SK-N-SH treated with all-trans-retinoic acid at 6 μM for 48 hours (cell line): ENCODE results near the gene TRIM17.

Experiments used
- ATAC-seq: fragments of 200-7000 bp; cut with Tn5 transposase; 3 replicates; pipeline ENCODE4 v1.9.1; 2020; ENCODE audit warnings: mild to moderate bottlenecking, moderate library complexity
- ARNTL ChIP-seq: fragments of 450-650 bp; formaldehyde crosslinking; IDR thresholded peaks from 2 replicates; pipeline ENCODE4 v1.5.0; 2020; ENCODE audit warnings: low read depth, mild to moderate bottlenecking, moderate library complexity, borderline replicate concordance
- BACH2 ChIP-seq: fragments of 250-450 bp; sonication (Bioruptor Pico); IDR thresholded peaks from 2 replicates; pipeline ENCODE4 v1.9.0; 2021; ENCODE audit warnings: mild to moderate bottlenecking, borderline replicate concordance
- CSDC2 ChIP-seq: fragments of 250-450 bp; sonication (Bioruptor Pico); IDR thresholded peaks from 2 replicates; pipeline ENCODE4 v1.5.0; 2020; ENCODE audit warnings: mild to moderate bottlenecking, moderate library complexity
- ESRRG ChIP-seq: fragments of 250-450 bp; sonication (Bioruptor Pico); IDR thresholded peaks from 2 replicates; pipeline ENCODE4 v1.6.1; 2021; ENCODE audit warnings: mild to moderate bottlenecking
- GLIS3 ChIP-seq: fragments of 250-450 bp; sonication (Bioruptor Pico); IDR thresholded peaks from 2 replicates; pipeline ENCODE4 v1.5.0; 2020; ENCODE audit warnings: mild to moderate bottlenecking, moderate library complexity
- ISL1 ChIP-seq: fragments of 250-450 bp; sonication (Bioruptor Pico); IDR thresholded peaks from 2 replicates; pipeline ENCODE4 v2.1.2; 2022; ENCODE audit warnings: mild to moderate bottlenecking, moderate library complexity
- PPARA ChIP-seq: fragments of 250-450 bp; sonication (Bioruptor Pico); IDR thresholded peaks from 2 replicates; pipeline ENCODE4 v1.5.0; 2020; ENCODE audit warnings: mild to moderate bottlenecking, borderline replicate concordance
- RARB ChIP-seq: fragments of 250-450 bp; sonication (Bioruptor Pico); IDR thresholded peaks from 2 replicates; pipeline ENCODE4 v1.8.0; 2021; ENCODE audit warnings: mild to moderate bottlenecking, moderate library complexity
- SNAI2 ChIP-seq: fragments of 250-450 bp; sonication (Bioruptor Pico); IDR thresholded peaks from 2 replicates; pipeline ENCODE4 v1.5.0; 2020; ENCODE audit warnings: mild to moderate bottlenecking, moderate library complexity
- TCF4 ChIP-seq: fragments of 250-450 bp; sonication (Bioruptor Pico); IDR thresholded peaks from 2 replicates; pipeline ENCODE4 v1.8.0; 2021; ENCODE audit warnings: mild to moderate bottlenecking, moderate library complexity, borderline replicate concordance
- TOX ChIP-seq: fragments of 250-450 bp; sonication (Bioruptor Pico); IDR thresholded peaks from 2 replicates; pipeline ENCODE4 v1.8.0; 2021; ENCODE audit warnings: mild to moderate bottlenecking, moderate library complexity, borderline replicate concordance
- ZC3H10 ChIP-seq: fragments of 250-450 bp; sonication (Bioruptor Pico); IDR thresholded peaks from 2 replicates; pipeline ENCODE4 v1.5.1; 2021; ENCODE audit warnings: mild to moderate bottlenecking, moderate library complexity
- ZFP3 ChIP-seq: fragments of 250-450 bp; sonication (Bioruptor Pico); IDR thresholded peaks from 2 replicates; pipeline ENCODE4 v1.5.0; 2020; ENCODE audit warnings: mild to moderate bottlenecking, moderate library complexity
- ZFP30 ChIP-seq: fragments of 450-650 bp; formaldehyde crosslinking; IDR thresholded peaks from 2 replicates; pipeline ENCODE4 v1.5.0; 2022; ENCODE audit warnings: mild to moderate bottlenecking, moderate library complexity
- ZNF565 ChIP-seq: fragments of 450-650 bp; formaldehyde crosslinking; conservative IDR thresholded peaks from 2 replicates; pipeline ENCODE4 v1.5.0; 2020; ENCODE audit warnings: low read depth, mild to moderate bottlenecking, moderate library complexity
- ZNF70 ChIP-seq: fragments of 450-650 bp; formaldehyde crosslinking; IDR thresholded peaks from 2 replicates; pipeline ENCODE4 v1.5.0; 2020; ENCODE audit warnings: mild to moderate bottlenecking, moderate library complexity
- ZNF8 ChIP-seq: fragments of 450-650 bp; formaldehyde crosslinking; IDR thresholded peaks from 2 replicates; pipeline ENCODE4 v1.5.0; 2020; ENCODE audit warnings: mild to moderate bottlenecking, moderate library complexity
- TF ChIP-seq, protein P1 (sequence below): fragments of 250-450 bp; sonication (Bioruptor Pico); IDR thresholded peaks from 2 replicates; pipeline ENCODE4 v1.5.1; 2020; ENCODE audit warnings: low read depth, mild to moderate bottlenecking, moderate library complexity
- TF ChIP-seq, protein P2 (sequence below): fragments of 250-450 bp; sonication (Bioruptor Pico); IDR thresholded peaks from 2 replicates; pipeline ENCODE4 v1.5.1; 2021; ENCODE audit warnings: mild to moderate bottlenecking, moderate library complexity
- TF ChIP-seq, protein P3 (sequence below): fragments of 250-450 bp; sonication (Bioruptor Pico); IDR thresholded peaks from 2 replicates; pipeline ENCODE4 v1.8.0; 2020; ENCODE audit warnings: mild to moderate bottlenecking, moderate library complexity, borderline replicate concordance
- TF ChIP-seq, protein P4 (sequence below): fragments of 250-450 bp; sonication (Bioruptor Pico); IDR thresholded peaks from 2 replicates; pipeline ENCODE4 v1.8.0; 2021; ENCODE audit warnings: low read depth, mild to moderate bottlenecking, moderate library complexity, borderline replicate concordance

The TRIM17 gene

DNA sequence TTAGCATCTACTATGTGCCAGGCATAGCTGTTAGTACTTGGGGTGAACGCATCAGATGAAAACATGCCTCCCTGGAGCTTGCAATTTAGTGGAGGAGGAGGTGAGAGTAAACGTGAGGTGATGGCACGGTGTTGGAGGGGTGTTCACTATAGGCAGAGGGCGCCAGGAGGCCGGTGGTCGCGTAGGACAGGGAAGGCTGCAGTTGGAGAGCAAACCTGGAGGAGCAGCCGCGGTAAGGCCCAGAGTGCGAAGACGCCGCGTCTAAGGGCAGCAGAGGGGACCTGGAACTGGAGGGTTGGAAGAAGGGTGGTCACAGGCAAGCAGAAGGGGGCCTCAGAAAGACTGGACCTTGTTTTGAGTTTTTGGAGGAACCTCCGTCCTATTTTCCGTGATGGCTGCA is 30.2 kb upstream of the TRIM17 start:
- no peak for TF ChIP-seq ZNF8
- TF ChIP-seq ZC3H10 (CRISPR knock-in tag), result no peak
- no peak for TF ChIP-seq GLIS3 (CRISPR knock-in tag)
- no peak for TF ChIP-seq TCF4
- no peak for TF ChIP-seq CSDC2 (CRISPR knock-in tag)
- TF ChIP-seq ZNF565 (CRISPR knock-in tag), result no peak
- no peak for TF ChIP-seq ESRRG (CRISPR knock-in tag)
- no peak for TF ChIP-seq RARB (CRISPR knock-in tag)
- TF ChIP-seq BACH2 (CRISPR knock-in tag), result no peak
- TF ChIP-seq ARNTL (CRISPR knock-in tag), result no peak
- TF ChIP-seq, protein P1, sequence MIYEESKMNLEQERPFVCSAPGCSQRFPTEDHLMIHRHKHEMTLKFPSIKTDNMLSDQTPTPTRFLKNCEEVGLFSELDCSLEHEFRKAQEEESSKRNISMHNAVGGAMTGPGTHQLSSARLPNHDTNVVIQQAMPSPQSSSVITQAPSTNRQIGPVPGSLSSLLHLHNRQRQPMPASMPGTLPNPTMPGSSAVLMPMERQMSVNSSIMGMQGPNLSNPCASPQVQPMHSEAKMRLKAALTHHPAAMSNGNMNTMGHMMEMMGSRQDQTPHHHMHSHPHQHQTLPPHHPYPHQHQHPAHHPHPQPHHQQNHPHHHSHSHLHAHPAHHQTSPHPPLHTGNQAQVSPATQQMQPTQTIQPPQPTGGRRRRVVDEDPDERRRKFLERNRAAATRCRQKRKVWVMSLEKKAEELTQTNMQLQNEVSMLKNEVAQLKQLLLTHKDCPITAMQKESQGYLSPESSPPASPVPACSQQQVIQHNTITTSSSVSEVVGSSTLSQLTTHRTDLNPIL (CRISPR knock-in tag), result no peak
- TF ChIP-seq ZNF70 (CRISPR knock-in tag), result no peak
- no peak for ATAC-seq

DNA sequence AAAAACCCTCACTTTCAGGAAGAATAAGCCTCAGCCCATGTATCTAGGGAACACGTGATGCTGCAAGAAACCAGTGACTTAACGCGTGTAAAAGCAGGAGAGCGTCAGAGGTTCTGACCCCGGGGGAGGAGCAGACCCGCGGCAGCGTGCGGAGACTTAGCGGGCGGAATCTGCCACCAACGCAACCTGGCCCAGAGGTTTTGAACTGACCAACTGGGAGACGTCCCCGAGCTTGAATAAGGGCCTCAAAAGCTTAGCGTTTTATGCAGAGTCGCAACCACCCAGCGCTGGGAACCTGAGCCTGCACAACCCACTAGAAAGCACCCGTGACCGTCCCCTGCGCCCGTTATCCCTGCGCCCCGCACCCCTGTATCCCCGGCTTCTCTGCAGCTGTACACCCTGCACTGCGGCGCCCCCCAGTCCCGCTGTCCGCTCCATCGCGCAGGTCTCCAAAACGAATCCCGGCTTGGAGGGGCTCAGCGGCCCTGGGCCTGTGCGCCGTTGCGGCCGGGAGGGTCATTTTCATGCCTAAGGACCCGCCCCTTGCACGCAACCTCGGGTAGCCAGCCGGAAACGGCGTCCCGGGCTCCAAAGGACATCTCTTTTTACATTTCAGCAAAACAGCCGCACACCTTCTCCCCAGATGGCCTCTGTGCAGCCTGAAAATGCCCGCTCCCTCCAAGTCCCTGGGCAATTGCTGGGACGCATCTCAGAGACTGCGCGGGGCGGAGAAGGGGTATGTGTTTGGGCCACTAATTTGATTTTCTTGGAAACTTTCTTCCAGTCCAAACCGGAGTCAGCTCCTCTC is 29.4 kb upstream of the TRIM17 start:
- TF ChIP-seq BACH2 (CRISPR knock-in tag) (no peak), ZNF565 (CRISPR knock-in tag) (no peak), ISL1 (CRISPR knock-in tag) (no peak), SNAI2 (CRISPR knock-in tag) (no peak), ZC3H10 (CRISPR knock-in tag) (no peak), ZNF70 (CRISPR knock-in tag) (no peak), RARB (CRISPR knock-in tag) (no peak), PPARA (CRISPR knock-in tag) (no peak), ZFP30 (CRISPR knock-in tag) (no peak), ESRRG (CRISPR knock-in tag) (no peak), TOX (CRISPR knock-in tag) (no peak), ZFP3 (no peak), CSDC2 (CRISPR knock-in tag) (no peak)
- TF ChIP-seq, protein P2, sequence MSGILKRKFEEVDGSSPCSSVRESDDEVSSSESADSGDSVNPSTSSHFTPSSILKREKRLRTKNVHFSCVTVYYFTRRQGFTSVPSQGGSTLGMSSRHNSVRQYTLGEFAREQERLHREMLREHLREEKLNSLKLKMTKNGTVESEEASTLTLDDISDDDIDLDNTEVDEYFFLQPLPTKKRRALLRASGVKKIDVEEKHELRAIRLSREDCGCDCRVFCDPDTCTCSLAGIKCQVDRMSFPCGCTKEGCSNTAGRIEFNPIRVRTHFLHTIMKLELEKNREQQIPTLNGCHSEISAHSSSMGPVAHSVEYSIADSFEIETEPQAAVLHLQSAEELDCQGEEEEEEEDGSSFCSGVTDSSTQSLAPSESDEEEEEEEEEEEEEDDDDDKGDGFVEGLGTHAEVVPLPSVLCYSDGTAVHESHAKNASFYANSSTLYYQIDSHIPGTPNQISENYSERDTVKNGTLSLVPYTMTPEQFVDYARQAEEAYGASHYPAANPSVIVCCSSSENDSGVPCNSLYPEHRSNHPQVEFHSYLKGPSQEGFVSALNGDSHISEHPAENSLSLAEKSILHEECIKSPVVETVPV (CRISPR knock-in tag), result no peak
- TF ChIP-seq, protein P3, sequence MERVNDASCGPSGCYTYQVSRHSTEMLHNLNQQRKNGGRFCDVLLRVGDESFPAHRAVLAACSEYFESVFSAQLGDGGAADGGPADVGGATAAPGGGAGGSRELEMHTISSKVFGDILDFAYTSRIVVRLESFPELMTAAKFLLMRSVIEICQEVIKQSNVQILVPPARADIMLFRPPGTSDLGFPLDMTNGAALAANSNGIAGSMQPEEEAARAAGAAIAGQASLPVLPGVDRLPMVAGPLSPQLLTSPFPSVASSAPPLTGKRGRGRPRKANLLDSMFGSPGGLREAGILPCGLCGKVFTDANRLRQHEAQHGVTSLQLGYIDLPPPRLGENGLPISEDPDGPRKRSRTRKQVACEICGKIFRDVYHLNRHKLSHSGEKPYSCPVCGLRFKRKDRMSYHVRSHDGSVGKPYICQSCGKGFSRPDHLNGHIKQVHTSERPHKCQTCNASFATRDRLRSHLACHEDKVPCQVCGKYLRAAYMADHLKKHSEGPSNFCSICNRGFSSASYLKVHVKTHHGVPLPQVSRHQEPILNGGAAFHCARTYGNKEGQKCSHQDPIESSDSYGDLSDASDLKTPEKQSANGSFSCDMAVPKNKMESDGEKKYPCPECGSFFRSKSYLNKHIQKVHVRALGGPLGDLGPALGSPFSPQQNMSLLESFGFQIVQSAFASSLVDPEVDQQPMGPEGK (CRISPR knock-in tag), result no peak
- TF ChIP-seq, protein P4, sequence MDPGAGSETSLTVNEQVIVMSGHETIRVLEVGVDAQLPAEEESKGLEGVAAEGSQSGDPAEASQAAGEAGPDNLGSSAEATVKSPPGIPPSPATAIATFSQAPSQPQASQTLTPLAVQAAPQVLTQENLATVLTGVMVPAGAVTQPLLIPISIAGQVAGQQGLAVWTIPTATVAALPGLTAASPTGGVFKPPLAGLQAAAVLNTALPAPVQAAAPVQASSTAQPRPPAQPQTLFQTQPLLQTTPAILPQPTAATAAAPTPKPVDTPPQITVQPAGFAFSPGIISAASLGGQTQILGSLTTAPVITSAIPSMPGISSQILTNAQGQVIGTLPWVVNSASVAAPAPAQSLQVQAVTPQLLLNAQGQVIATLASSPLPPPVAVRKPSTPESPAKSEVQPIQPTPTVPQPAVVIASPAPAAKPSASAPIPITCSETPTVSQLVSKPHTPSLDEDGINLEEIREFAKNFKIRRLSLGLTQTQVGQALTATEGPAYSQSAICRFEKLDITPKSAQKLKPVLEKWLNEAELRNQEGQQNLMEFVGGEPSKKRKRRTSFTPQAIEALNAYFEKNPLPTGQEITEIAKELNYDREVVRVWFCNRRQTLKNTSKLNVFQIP (CRISPR knock-in tag), result no peak
- no peak for ATAC-seq

DNA sequence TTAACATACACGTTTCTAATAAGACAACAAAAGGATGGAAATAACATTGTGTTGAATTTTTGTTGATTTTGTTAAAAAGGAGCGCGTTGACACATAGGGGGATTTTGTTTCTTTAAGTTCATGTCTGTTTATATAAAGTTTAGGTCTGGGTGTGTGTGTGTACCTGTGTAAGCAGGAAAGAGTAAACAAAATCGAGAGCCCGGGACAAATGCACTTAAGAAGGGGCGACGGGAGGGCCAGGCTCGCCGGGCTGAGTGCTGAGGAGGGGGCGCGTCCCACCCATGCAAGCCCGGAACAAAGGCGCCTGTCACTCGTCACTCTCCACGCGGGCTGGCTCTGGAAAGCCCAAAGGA is 28.8 kb upstream of the TRIM17 start:
- ATAC-seq, result no peak
- TF ChIP-seq ZNF8 (no peak), TOX (CRISPR knock-in tag) (no peak), ESRRG (CRISPR knock-in tag) (no peak), ZNF70 (CRISPR knock-in tag) (no peak), SNAI2 (CRISPR knock-in tag) (no peak), GLIS3 (CRISPR knock-in tag) (no peak), PPARA (CRISPR knock-in tag) (no peak), BACH2 (CRISPR knock-in tag) (no peak), ZC3H10 (CRISPR knock-in tag) (no peak), ZNF565 (CRISPR knock-in tag) (no peak), CSDC2 (CRISPR knock-in tag) (no peak), ZFP3 (no peak), ZFP30 (CRISPR knock-in tag) (no peak)
- TF ChIP-seq, protein P1 (CRISPR knock-in tag), result no peak
- TF ChIP-seq, protein P4 (CRISPR knock-in tag), result no peak
